Aortic smooth muscle cell (primary cell): ENCODE results near the gene BTNL3. TPM values are rescaled to one million over a fixed set of nuclear protein-coding genes. Genes with fewer than 3 reads are reported as not detected.

Experiments
- total RNA-seq: library from RNA; depleted of rRNA; stranded (reverse); fragments of >200 nt; gene quantifications from 2 replicates; pipeline ENCODE4 v1.2.3, GENCODE V29; 2014

The BTNL3 gene, protein sequence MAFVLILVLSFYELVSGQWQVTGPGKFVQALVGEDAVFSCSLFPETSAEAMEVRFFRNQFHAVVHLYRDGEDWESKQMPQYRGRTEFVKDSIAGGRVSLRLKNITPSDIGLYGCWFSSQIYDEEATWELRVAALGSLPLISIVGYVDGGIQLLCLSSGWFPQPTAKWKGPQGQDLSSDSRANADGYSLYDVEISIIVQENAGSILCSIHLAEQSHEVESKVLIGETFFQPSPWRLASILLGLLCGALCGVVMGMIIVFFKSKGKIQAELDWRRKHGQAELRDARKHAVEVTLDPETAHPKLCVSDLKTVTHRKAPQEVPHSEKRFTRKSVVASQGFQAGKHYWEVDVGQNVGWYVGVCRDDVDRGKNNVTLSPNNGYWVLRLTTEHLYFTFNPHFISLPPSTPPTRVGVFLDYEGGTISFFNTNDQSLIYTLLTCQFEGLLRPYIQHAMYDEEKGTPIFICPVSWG
- total RNA-seq: not detected in 2 replicates

GRCh38 chr5:180988592-180988991 lies at the start of gene BTNL3:
Gene BTNL3, plus strand, starts transcription at chr5:180988846. Its CDS starts 183 bp downstream, at chr5:180989029.

GRCh38 chr5:181039931-181040630 lies 51.4 kb downstream of the BTNL3 start, which contains the start of gene BTNL9:
Gene BTNL9, plus strand, starts transcription at chr5:181040266. Its CDS starts 5,224 bp downstream, at chr5:181045490.

Other genes starting within 250 kb of the BTNL3 start
- not detected in 2 replicates for gene OR2Y1, start 248.8 kb upstream of the BTNL3 start, total RNA-seq
- 61.7 and 67.6 TPM in 2 replicates for gene MGAT1, start 186.0 kb upstream of the BTNL3 start, total RNA-seq
- gene ZFP62, start 127.6 kb upstream of the BTNL3 start, total RNA-seq: 17.4 and 18.0 TPM in 2 replicates
- gene BTNL8, start 89.7 kb upstream of the BTNL3 start, total RNA-seq: not detected in 2 replicates
- gene BTNL9, start 51.4 kb downstream of the BTNL3 start, total RNA-seq: not detected in 2 replicates
- gene OR2V1, start 142.3 kb downstream of the BTNL3 start, total RNA-seq: not detected in 2 replicates
- not detected in 2 replicates for gene OR2V2, start 158.7 kb downstream of the BTNL3 start, total RNA-seq
- 10.5 and 14.0 TPM in 2 replicates for gene TRIM7, start 216.3 kb downstream of the BTNL3 start, total RNA-seq
- 19.9 and 22.7 TPM in 2 replicates for gene TRIM41, start 234.4 kb downstream of the BTNL3 start, total RNA-seq